Gastrocnemius medialis (tissue), 4 donors: ENCODE measurements around the gene SPIRE1.

Experiments used
- CTCF ChIP-seq, 5 experiments: fragments of 450-650 bp in 3 of 5; fragments of 200-600 bp in 2 of 5; sonication (generic) in 2 of 5; IDR thresholded peaks in 4 of 5; conservative IDR thresholded peaks in 1 of 5; 1 replicate in 4 of 5; 2 replicates in 1 of 5; pipeline ENCODE4 v1.5.1; 2016 to 2019; ENCODE audit warnings: antibody characterized with exemption in 5 of 5, mild to moderate bottlenecking in 3 of 5, moderate library complexity in 3 of 5
- POLR2A ChIP-seq, 2 donors: fragments of 450-650 bp; IDR thresholded peaks; one replicate each; pipeline ENCODE4 v1.6.1; 2017; ENCODE audit warnings: antibody characterized with exemption in 2 of 2, mild to moderate bottlenecking in 2 of 2, moderate library complexity in 2 of 2

GRCh38 chr18:12628706-12629702, 28.9 kb downstream of the SPIRE1 start:
- no peak for TF ChIP-seq POLR2A (IDR thresholded peaks at IDR 0.05)
- no peak for TF ChIP-seq CTCF (IDR thresholded peaks at IDR 0.05 in 4 of 5, conservative IDR thresholded peaks at IDR 0.05 in 1 of 5)
